Peyer's patch (tissue), 4 donors: ENCODE results near the gene ZNF646. TPM values are rescaled to one million over a fixed set of nuclear protein-coding genes. Genes with fewer than 3 reads are reported as not detected.

Experiments used
- DNase-seq, 3 donors: peaks; one replicate each; pipeline ENCODE4 v3.0.0-alpha.2; 2017 to 2019
- H3K27ac ChIP-seq, 4 donors: fragments of 200-600 bp; sonication (generic); one replicate each; pipeline ENCODE4 v1.5.1; 2016 to 2019
- H3K27me3 ChIP-seq, 2 donors: fragments of 200-600 bp; sonication (generic); one replicate each; pipeline ENCODE4 v1.5.1; 2019
- H3K36me3 ChIP-seq, 3 donors: fragments of 200-600 bp; sonication (generic); one replicate each; pipeline ENCODE4 v1.5.1; 2016 to 2019
- H3K4me1 ChIP-seq, 4 donors: fragments of 200-600 bp; sonication (generic); one replicate each; pipeline ENCODE4 v1.5.1; 2016 to 2019
- H3K4me3 ChIP-seq, 4 donors: fragments of 200-600 bp; sonication (generic); 1 replicate in 3 of 4; 2 replicates in 1 of 4; pipeline ENCODE4 v1.5.1; 2016 to 2019; ENCODE audit warnings: mild to moderate bottlenecking in 1 of 4
- H3K9me3 ChIP-seq, 4 donors: fragments of 200-600 bp; sonication (generic); one replicate each; pipeline ENCODE4 v1.5.1; 2016 to 2019; ENCODE audit warnings: mild to moderate bottlenecking in 1 of 4
- CTCF ChIP-seq, 6 experiments: fragments of 450-650 bp in 4 of 6; fragments of 200-600 bp in 2 of 6; sonication (generic) in 1 of 6; IDR thresholded peaks; one replicate each; pipeline ENCODE4 v1.5.1; 2017 to 2019; ENCODE audit warnings: antibody characterized with exemption in 6 of 6, mild to moderate bottlenecking in 3 of 6, moderate library complexity in 1 of 6
- POLR2A ChIP-seq, 2 donors: fragments of 450-650 bp; IDR thresholded peaks; one replicate each; pipeline ENCODE4 v1.5.1; 2017; ENCODE audit warnings: antibody characterized with exemption in 2 of 2, mild to moderate bottlenecking in 2 of 2, moderate library complexity in 2 of 2
- total RNA-seq, 4 donors: library from RNA; depleted of rRNA; stranded (reverse); fragments of >200 nt; gene quantifications; one replicate each; pipeline ENCODE4 v1.1.0, GENCODE V29; 2016

The ZNF646 gene
- total RNA-seq, 4 donors from 2014 or later: 11.6 to 42.1 (median 29.8) TPM

- Histone ChIP-seq H3K4me1 (peaks cover 0 to 19% (median 0%) of the 10 kb centered on the region in 4 donors), H3K9me3 (no peaks in the 10 kb centered on the region), H3K36me3 (peaks cover 0 to 74% (median 0%) of the 10 kb centered on the region in 3 donors), H3K27me3 (no peaks in the 10 kb centered on the region), H3K27ac (no peak overlapping the region), H3K4me3 (no peak overlapping the region)
- DNase-seq: peak in 1 of 3 donors; percentile 44
- TF ChIP-seq POLR2A (IDR thresholded peaks at IDR 0.05): no peak
- no peak for TF ChIP-seq CTCF (IDR thresholded peaks at IDR 0.05)
Measured at GRCh38 chr16:31080756-31081419, 6.7 kb downstream of the ZNF646 start.

GRCh38 chr16:31081428-31082351 lies 7.5 kb downstream of the ZNF646 start:
- DNase-seq: no peak
- Histone ChIP-seq H3K4me3 (no peak overlapping the region), H3K27ac (peak overlapping the region in 2 of 4 donors; percentile 28 to 37), H3K36me3 (peaks cover 0 to 71% (median 0%) of the 10 kb centered on the region in 3 donors), H3K9me3 (no peaks in the 10 kb centered on the region), H3K4me1 (peaks cover 0 to 19% (median 0%) of the 10 kb centered on the region in 4 donors), H3K27me3 (no peaks in the 10 kb centered on the region)
- no peak for TF ChIP-seq POLR2A (IDR thresholded peaks at IDR 0.05)
- no peak for TF ChIP-seq CTCF (IDR thresholded peaks at IDR 0.05)

- DNase-seq: peak in 2 of 3 donors; percentile 62 to 68
- Histone ChIP-seq H3K27me3 (no peaks in the 10 kb centered on the region), H3K9me3 (no peaks in the 10 kb centered on the region), H3K27ac (peak overlapping the region in 2 of 4 donors; percentile 28 to 37), H3K4me3 (no peak overlapping the region), H3K4me1 (peaks cover 0 to 19% (median 0%) of the 10 kb centered on the region in 4 donors), H3K36me3 (peaks cover 0 to 69% (median 0%) of the 10 kb centered on the region in 3 donors)
- TF ChIP-seq POLR2A (IDR thresholded peaks at IDR 0.05) (no peak), CTCF (IDR thresholded peaks at IDR 0.05) (no peak)
Measured at GRCh38 chr16:31082368-31083045, 8.3 kb downstream of the ZNF646 start.

GRCh38 chr16:31083081-31083480 lies 8.9 kb downstream of the ZNF646 start:
- TF ChIP-seq CTCF (IDR thresholded peaks at IDR 0.05) (no peak), POLR2A (IDR thresholded peaks at IDR 0.05) (no peak)
- peaks cover 0 to 63% (median 0%) of the 10 kb centered on the region in 3 donors for H3K36me3 ChIP-seq
- DNase-seq: no peak

GRCh38 chr16:31083556-31083955 lies 9.3 kb downstream of the ZNF646 start:
- DNase-seq: no peak
- Histone ChIP-seq H3K9me3 (no peaks in the 10 kb centered on the region), H3K4me3 (no peak overlapping the region), H3K27ac (no peak overlapping the region), H3K4me1 (peaks cover 0 to 19% (median 0%) of the 10 kb centered on the region in 4 donors), H3K27me3 (no peaks in the 10 kb centered on the region), H3K36me3 (peaks cover 0 to 59% (median 0%) of the 10 kb centered on the region in 3 donors)
- no peak for TF ChIP-seq POLR2A (IDR thresholded peaks at IDR 0.05)
- no peak for TF ChIP-seq CTCF (IDR thresholded peaks at IDR 0.05)

More at GRCh38 chr16:31083081-31083480, 8.9 kb downstream of the ZNF646 start:
- H3K4me3 ChIP-seq: no peak overlapping the region
- peaks cover 0 to 19% (median 0%) of the 10 kb centered on the region in 4 donors for H3K4me1 ChIP-seq
- H3K9me3 ChIP-seq: no peaks in the 10 kb centered on the region
- no peaks in the 10 kb centered on the region for H3K27me3 ChIP-seq
- H3K27ac ChIP-seq: peak overlapping the region in 2 of 4 donors; percentile 28 to 37
